Neural progenitor cell (in vitro differentiated cells): Measurements from ENCODE around the gene DIPK1B. TPM values are rescaled to one million over a fixed set of nuclear protein-coding genes. Genes with fewer than 3 reads are reported as not detected.

Experiments used
- DNase-seq: peaks from one replicate; pipeline ENCODE4 v3.0.0-alpha.2; 2016; ENCODE audit warnings: low spot score
- H2AFZ ChIP-seq: fragments of 200-600 bp; sonication (generic); replicated peaks from 2 replicates; pipeline ENCODE4 v1.6.1; 2016; ENCODE audit warnings: antibody characterized with exemption
- H3F3A ChIP-seq: fragments of 200-600 bp; sonication (generic); 2 replicates; pipeline ENCODE4 v1.6.1; 2016; ENCODE audit warnings: antibody characterized with exemption, low read depth
- H3K27ac ChIP-seq: fragments of 200-600 bp; sonication (generic); 2 replicates; pipeline ENCODE4 v1.5.1; 2016; ENCODE audit warnings: mild to moderate bottlenecking
- H3K27me3 ChIP-seq: fragments of 200-600 bp; sonication (generic); 2 replicates; pipeline ENCODE4 v1.6.1; 2016; ENCODE audit warnings: mild to moderate bottlenecking, moderate library complexity
- H3K36me3 ChIP-seq: fragments of 200-600 bp; sonication (generic); 2 replicates; pipeline ENCODE4 v1.5.1; 2016
- H3K4me1 ChIP-seq: fragments of 200-600 bp; sonication (generic); 2 replicates; pipeline ENCODE4 v1.6.1; 2016; ENCODE audit warnings: mixed run types
- H3K4me2 ChIP-seq: fragments of 200-600 bp; sonication (generic); 2 replicates; pipeline ENCODE4 v1.6.1; 2016
- H3K4me3 ChIP-seq: fragments of 200-600 bp; sonication (generic); 2 replicates; pipeline ENCODE4 v1.5.1; 2016
- H3K79me2 ChIP-seq: fragments of 200-600 bp; sonication (generic); 2 replicates; pipeline ENCODE4 v1.6.1; 2016; ENCODE audit warnings: low read depth
- H3K9ac ChIP-seq: fragments of 200-600 bp; sonication (generic); 2 replicates; pipeline ENCODE4 v1.6.1; 2016
- H3K9me3 ChIP-seq: fragments of 200-600 bp; sonication (generic); 2 replicates; pipeline ENCODE4 v1.5.1; 2016; ENCODE audit warnings: low read depth
- H4K20me1 ChIP-seq: fragments of 200-600 bp; sonication (generic); 2 replicates; pipeline ENCODE4 v1.6.1; 2016; ENCODE audit warnings: low read depth
- H3K27ac Mint-ChIP-seq: 3 replicates; pipeline ENCODE4 v1.8.0; 2021; ENCODE audit warnings: mixed read lengths
- H3K27me3 Mint-ChIP-seq: 2 replicates; pipeline ENCODE4 v1.8.0; 2022; ENCODE audit warnings: low read depth, mild to moderate bottlenecking, inconsistent platforms, moderate library complexity, mixed read lengths; ENCODE audit not compliant: insufficient read depth
- H3K36me3 Mint-ChIP-seq: 3 replicates; pipeline ENCODE4 v1.8.0; 2021; ENCODE audit warnings: mixed read lengths
- H3K4me1 Mint-ChIP-seq: 3 replicates; pipeline ENCODE4 v1.8.0; 2021; ENCODE audit warnings: mixed read lengths
- H3K4me3 Mint-ChIP-seq: 3 replicates; pipeline ENCODE4 v1.8.0; 2021; ENCODE audit warnings: mild to moderate bottlenecking, moderate library complexity, mixed read lengths
- H3K9me3 Mint-ChIP-seq: 3 replicates; pipeline ENCODE4 v1.8.0; 2020; ENCODE audit warnings: mixed read lengths
- EZH2 ChIP-seq: fragments of 200-600 bp; sonication (generic); IDR thresholded peaks from 2 replicates; pipeline ENCODE4 v1.6.1; 2017; ENCODE audit warnings: antibody characterized with exemption, mild to moderate bottlenecking, moderate library complexity
- EZH2phosphoT487 ChIP-seq: fragments of 200-600 bp; sonication (generic); IDR thresholded peaks from 2 replicates; pipeline ENCODE4 v1.6.1; 2017; ENCODE audit warnings: antibody characterized with exemption
- total RNA-seq: library from RNA; depleted of rRNA; stranded (reverse); fragments of >200 nt; gene quantifications from 2 replicates; pipeline ENCODE4 v1.2.3, GENCODE V29; 2015; ENCODE audit warnings: low replicate concordance
- TF ChIP-seq, protein P1 (sequence below): fragments of 200-600 bp; sonication (generic); IDR thresholded peaks from 2 replicates; pipeline ENCODE4 v1.5.1; 2017; ENCODE audit warnings: antibody characterized with exemption, mild to moderate bottlenecking

The DIPK1B gene
- total RNA-seq, 1 donor from 2014 or later, result 11.8 TPM

DNA sequence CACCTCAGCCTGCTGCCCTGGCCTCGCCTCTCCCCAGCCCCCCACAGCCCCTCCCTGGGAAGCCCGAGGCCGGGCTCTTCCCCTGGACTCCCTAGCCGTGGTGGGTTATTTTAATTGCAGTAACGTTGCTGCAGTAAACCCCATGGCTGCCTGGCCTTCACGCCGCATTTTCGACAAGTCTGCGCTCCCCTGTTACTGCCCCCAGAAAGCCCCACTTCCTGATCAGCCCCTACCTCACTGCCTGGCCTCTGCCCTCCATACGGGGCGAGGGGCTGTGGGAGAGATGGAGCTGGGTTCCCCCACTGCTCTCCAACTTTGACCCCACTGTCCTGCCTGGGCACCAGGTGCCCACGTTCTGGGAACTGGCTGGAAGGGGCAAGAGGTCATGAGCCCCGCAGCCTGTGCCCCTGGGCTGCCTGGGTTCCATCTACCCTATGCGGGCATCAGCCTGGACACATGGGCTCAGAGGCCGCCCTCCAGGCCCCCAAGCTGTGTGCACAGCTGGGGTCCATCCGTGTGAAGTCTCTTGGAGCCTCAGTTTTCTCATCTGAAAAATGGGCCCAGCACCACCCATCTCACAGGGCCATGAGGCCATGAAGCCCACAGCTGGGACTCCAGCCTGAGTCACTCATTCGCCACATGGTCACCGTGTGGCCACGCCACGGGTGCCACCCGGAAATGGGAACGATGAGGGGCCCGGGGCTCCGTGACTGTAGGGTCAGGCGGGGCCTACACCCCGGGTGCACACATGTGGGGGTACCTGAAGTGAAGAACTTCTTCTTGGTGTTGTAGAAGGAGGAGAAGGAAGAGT is 38.2 kb upstream of the DIPK1B start:
- Histone ChIP-seq H3K27ac (no peak overlapping the region), H3K79me2 (no peaks in the 10 kb centered on the region), H3K4me3 (no peak overlapping the region), H3K4me2 (no peak overlapping the region), H3K27me3 (no peaks in the 10 kb centered on the region), H3F3A (no peaks in the 10 kb centered on the region), H3K4me1 (no peaks in the 10 kb centered on the region), H2AFZ (no peak overlapping the region), H3K9ac (no peak overlapping the region), H3K36me3 (no peaks in the 10 kb centered on the region), H4K20me1 (no peaks in the 10 kb centered on the region), H3K9me3 (no peaks in the 10 kb centered on the region)
- no peaks in the 10 kb centered on the region for H3K4me1 Mint-ChIP-seq
- TF ChIP-seq EZH2, result no peak
- TF ChIP-seq EZH2phosphoT487, result no peak
- TF ChIP-seq, protein P1, sequence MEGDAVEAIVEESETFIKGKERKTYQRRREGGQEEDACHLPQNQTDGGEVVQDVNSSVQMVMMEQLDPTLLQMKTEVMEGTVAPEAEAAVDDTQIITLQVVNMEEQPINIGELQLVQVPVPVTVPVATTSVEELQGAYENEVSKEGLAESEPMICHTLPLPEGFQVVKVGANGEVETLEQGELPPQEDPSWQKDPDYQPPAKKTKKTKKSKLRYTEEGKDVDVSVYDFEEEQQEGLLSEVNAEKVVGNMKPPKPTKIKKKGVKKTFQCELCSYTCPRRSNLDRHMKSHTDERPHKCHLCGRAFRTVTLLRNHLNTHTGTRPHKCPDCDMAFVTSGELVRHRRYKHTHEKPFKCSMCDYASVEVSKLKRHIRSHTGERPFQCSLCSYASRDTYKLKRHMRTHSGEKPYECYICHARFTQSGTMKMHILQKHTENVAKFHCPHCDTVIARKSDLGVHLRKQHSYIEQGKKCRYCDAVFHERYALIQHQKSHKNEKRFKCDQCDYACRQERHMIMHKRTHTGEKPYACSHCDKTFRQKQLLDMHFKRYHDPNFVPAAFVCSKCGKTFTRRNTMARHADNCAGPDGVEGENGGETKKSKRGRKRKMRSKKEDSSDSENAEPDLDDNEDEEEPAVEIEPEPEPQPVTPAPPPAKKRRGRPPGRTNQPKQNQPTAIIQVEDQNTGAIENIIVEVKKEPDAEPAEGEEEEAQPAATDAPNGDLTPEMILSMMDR, result no peak
- H3K4me3 Mint-ChIP-seq, result no peak overlapping the region
- DNase-seq, result no peak
- peaks cover 5% of the 10 kb centered on the region for H3K27me3 Mint-ChIP-seq
- no peaks in the 10 kb centered on the region for H3K36me3 Mint-ChIP-seq
- H3K9me3 Mint-ChIP-seq, result no peaks in the 10 kb centered on the region
- H3K27ac Mint-ChIP-seq, result peak overlapping the region; percentile 32

GRCh38 chr9:136674786-136675349 is 37.5 kb upstream of the DIPK1B start:
- H3K36me3 Mint-ChIP-seq, result no peaks in the 10 kb centered on the region
- H2AFZ ChIP-seq, result no peak overlapping the region
- H3K27ac ChIP-seq, result no peak overlapping the region
- H3K9me3 ChIP-seq, result no peaks in the 10 kb centered on the region
- H3K36me3 ChIP-seq, result no peaks in the 10 kb centered on the region
- H3K4me1 ChIP-seq, result no peaks in the 10 kb centered on the region
- H3K27me3 ChIP-seq, result no peaks in the 10 kb centered on the region
- no peak for DNase-seq
- H4K20me1 ChIP-seq, result no peaks in the 10 kb centered on the region
- TF ChIP-seq, protein P1, result no peak
- TF ChIP-seq EZH2phosphoT487 (no peak), EZH2 (no peak)
- H3K27ac Mint-ChIP-seq, result no peak overlapping the region
- H3K4me3 ChIP-seq, result no peak overlapping the region
- peaks cover 5% of the 10 kb centered on the region for H3K27me3 Mint-ChIP-seq
- H3K9ac ChIP-seq, result no peak overlapping the region
- H3K9me3 Mint-ChIP-seq, result no peaks in the 10 kb centered on the region
- H3K4me2 ChIP-seq, result no peak overlapping the region
- no peaks in the 10 kb centered on the region for H3F3A ChIP-seq
- no peaks in the 10 kb centered on the region for H3K79me2 ChIP-seq
- peaks cover 4% of the 10 kb centered on the region for H3K4me1 Mint-ChIP-seq
- no peak overlapping the region for H3K4me3 Mint-ChIP-seq

DNA sequence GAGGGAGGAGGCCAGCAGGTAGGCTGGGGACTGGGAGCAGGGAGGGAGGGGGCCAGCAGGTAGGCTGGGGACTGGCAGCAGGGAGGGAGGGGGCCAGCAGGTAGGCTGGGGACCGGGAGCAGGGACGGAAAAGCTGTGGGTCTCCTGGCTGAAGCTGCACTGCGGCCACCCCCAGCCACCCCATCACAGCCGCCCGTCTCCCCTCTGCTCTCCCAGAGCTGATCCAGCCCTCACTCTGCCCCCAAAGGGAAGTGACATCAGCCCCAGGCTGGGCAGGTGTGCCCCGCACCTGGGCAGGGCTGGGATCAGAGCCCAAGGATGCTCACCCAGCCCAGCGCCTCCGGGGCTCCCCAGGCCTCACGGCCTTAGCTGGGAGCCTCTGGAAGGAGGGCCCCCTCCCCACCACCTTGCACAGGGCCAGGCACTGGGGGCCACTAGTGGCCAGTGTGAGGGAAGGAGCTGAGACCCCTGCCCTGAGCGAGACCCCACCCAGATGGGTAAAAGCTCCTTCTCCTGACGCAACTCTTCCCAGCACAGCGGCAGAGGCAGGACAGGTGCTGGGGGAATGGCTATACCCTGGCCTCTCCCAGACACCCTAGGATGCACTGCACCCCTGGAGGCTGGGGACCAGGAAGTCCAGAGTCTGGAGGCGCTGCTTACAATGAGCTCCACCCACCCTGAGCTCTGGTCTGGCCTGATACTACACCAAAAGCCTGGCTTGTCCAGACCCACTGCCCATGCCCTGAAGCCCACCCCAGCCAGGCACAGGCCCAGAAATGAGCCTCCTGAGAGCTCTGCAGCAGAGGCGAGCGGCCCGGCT is 36.7 kb upstream of the DIPK1B start:
- no peak overlapping the region for H3K27ac Mint-ChIP-seq
- H3F3A ChIP-seq, result no peaks in the 10 kb centered on the region
- H3K9me3 Mint-ChIP-seq, result no peaks in the 10 kb centered on the region
- H3K9ac ChIP-seq, result no peak overlapping the region
- H3K4me1 Mint-ChIP-seq, result peaks cover 5% of the 10 kb centered on the region
- peaks cover 5% of the 10 kb centered on the region for H3K27me3 Mint-ChIP-seq
- no peaks in the 10 kb centered on the region for H3K36me3 Mint-ChIP-seq
- H4K20me1 ChIP-seq, result no peaks in the 10 kb centered on the region
- H3K4me1 ChIP-seq, result no peaks in the 10 kb centered on the region
- H3K9me3 ChIP-seq, result no peaks in the 10 kb centered on the region
- no peaks in the 10 kb centered on the region for H3K79me2 ChIP-seq
- no peak overlapping the region for H2AFZ ChIP-seq
- H3K27me3 ChIP-seq, result no peaks in the 10 kb centered on the region
- H3K4me3 ChIP-seq, result no peak overlapping the region
- no peak overlapping the region for H3K4me2 ChIP-seq
- no peaks in the 10 kb centered on the region for H3K36me3 ChIP-seq
- H3K27ac ChIP-seq, result no peak overlapping the region
- TF ChIP-seq EZH2phosphoT487, result no peak
- TF ChIP-seq, protein P1, result no peak
- TF ChIP-seq EZH2, result no peak
- no peak overlapping the region for H3K4me3 Mint-ChIP-seq
- no peak for DNase-seq
